HEK293 (cell line): Measurements from ENCODE around the gene DENND10.

Experiments used
- CTCF ChIA-PET: fragments of 350-600 bp; formaldehyde crosslinking; extraction: SDS; loops from one replicate; lab custom pipeline; 2021; ENCODE audit warnings: antibody characterized with exemption; lab: Yijun Ruan, JAX
- POLR2A ChIA-PET: fragments of 300-600 bp; formaldehyde crosslinking; extraction: SDS; loops from one replicate; lab custom pipeline; 2020; ENCODE audit warnings: antibody characterized with exemption, inconsistent platforms; lab: Yijun Ruan, JAX
- H3K27ac ChIP-seq: fragments of 200-500 bp; sonication (Bioruptor generic); 2 replicates; pipeline ENCODE4 v1.5.1; 2014; ENCODE audit warnings: low read depth, low read length, control low read depth, inconsistent platforms; ENCODE audit errors: extremely low read depth
- H3K36me3 ChIP-seq, 2 experiments: fragments of 200-500 bp in 1 of 2; sonication (Bioruptor generic) in 1 of 2; 1 replicate in 1 of 2; 2 replicates in 1 of 2; pipeline ENCODE4 v1.5.1; 2014 to 2017; ENCODE audit warnings: inconsistent platforms in 2 of 2, low read length in 2 of 2; ENCODE audit not compliant: control insufficient read depth in 2 of 2, insufficient read depth in 1 of 2
- H3K4me1 ChIP-seq: fragments of 200-500 bp; sonication (Bioruptor generic); 2 replicates; pipeline ENCODE4 v1.5.1; 2014; ENCODE audit warnings: mild to moderate bottlenecking, low read length, inconsistent platforms; ENCODE audit not compliant: control insufficient read depth, insufficient read depth
- H3K4me3 ChIP-seq: 2 replicates; pipeline ENCODE4 v1.5.1; 2011; ENCODE audit warnings: low read depth, mild to moderate bottlenecking, control low read depth, low read length, moderate library complexity
- H3K9me3 ChIP-seq: fragments of 200-500 bp; sonication (Bioruptor generic); 2 replicates; pipeline ENCODE4 v1.5.1; 2014; ENCODE audit warnings: low read depth, low read length, inconsistent platforms; ENCODE audit not compliant: control insufficient read depth, insufficient read depth
- INSM2 ChIP-seq: fragments of 450-650 bp; formaldehyde crosslinking; IDR thresholded peaks from 2 replicates; pipeline ENCODE4 v1.5.1; 2016; ENCODE audit warnings: missing biosample characterization, missing genetic modification characterization
- KLF9 ChIP-seq: fragments of 450-650 bp; formaldehyde crosslinking; IDR thresholded peaks from 2 replicates; pipeline ENCODE4 v1.5.1; 2016; ENCODE audit warnings: missing biosample characterization, missing genetic modification characterization, low read depth
- PRDM1 ChIP-seq: fragments of 450-650 bp; formaldehyde crosslinking; IDR thresholded peaks from 2 replicates; pipeline ENCODE4; 2016; ENCODE audit warnings: missing biosample characterization, missing genetic modification characterization
- SCRT1 ChIP-seq: fragments of 450-650 bp; formaldehyde crosslinking; IDR thresholded peaks from 2 replicates; pipeline ENCODE4 v1.5.1; 2016; ENCODE audit warnings: missing biosample characterization, missing genetic modification characterization, borderline replicate concordance
- SCRT2 ChIP-seq: fragments of 450-650 bp; formaldehyde crosslinking; IDR thresholded peaks from 2 replicates; pipeline ENCODE4 v1.5.1; 2016; ENCODE audit warnings: missing biosample characterization, missing genetic modification characterization
- ZEB2 ChIP-seq: fragments of 450-650 bp; formaldehyde crosslinking; IDR thresholded peaks from 2 replicates; pipeline ENCODE4 v1.5.1; 2016; ENCODE audit warnings: missing biosample characterization, missing genetic modification characterization
- ZFP3 ChIP-seq: fragments of 450-650 bp; formaldehyde crosslinking; IDR thresholded peaks from 2 replicates; pipeline ENCODE4 v1.5.1; 2016; ENCODE audit warnings: low read depth, missing biosample characterization, missing genetic modification characterization
- ZNF335 ChIP-seq: fragments of 450-650 bp; formaldehyde crosslinking; conservative IDR thresholded peaks from 2 replicates; pipeline ENCODE4 v1.5.1; 2016; ENCODE audit warnings: missing biosample characterization, missing genetic modification characterization
- ZNF341 ChIP-seq: fragments of 450-650 bp; formaldehyde crosslinking; IDR thresholded peaks from 2 replicates; pipeline ENCODE4; 2016; ENCODE audit warnings: low read depth, missing biosample characterization, missing genetic modification characterization
- ZNF521 ChIP-seq: fragments of 450-650 bp; formaldehyde crosslinking; IDR thresholded peaks from 2 replicates; pipeline ENCODE4 v1.5.1; 2017; ENCODE audit warnings: missing biosample characterization, mild to moderate bottlenecking, missing genetic modification characterization
- ZNF530 ChIP-seq: fragments of 450-650 bp; formaldehyde crosslinking; IDR thresholded peaks from 2 replicates; pipeline ENCODE4 v1.5.1; 2016; ENCODE audit warnings: low read depth, missing biosample characterization, missing genetic modification characterization
- ZNF560 ChIP-seq: fragments of 450-650 bp; formaldehyde crosslinking; IDR thresholded peaks from 2 replicates; pipeline ENCODE4 v1.5.1; 2017; ENCODE audit warnings: missing biosample characterization, missing genetic modification characterization, borderline replicate concordance
- ZNF692 ChIP-seq: fragments of 450-650 bp; formaldehyde crosslinking; IDR thresholded peaks from 2 replicates; pipeline ENCODE4 v1.5.1; 2016; ENCODE audit warnings: missing biosample characterization, missing genetic modification characterization
- ZNF768 ChIP-seq: fragments of 450-650 bp; formaldehyde crosslinking; IDR thresholded peaks from 2 replicates; pipeline ENCODE4 v1.5.1; 2018; ENCODE audit warnings: missing biosample characterization, mild to moderate bottlenecking, missing genetic modification characterization
- TF ChIP-seq, protein P1 (sequence below): fragments of 450-650 bp; formaldehyde crosslinking; IDR thresholded peaks from 2 replicates; pipeline ENCODE4 v1.5.1; 2016; ENCODE audit warnings: missing biosample characterization, missing genetic modification characterization

The DENND10 gene

GRCh38 chr10:119165171-119166117 lies 61.5 kb downstream of the DENND10 start, which contains the start of gene SFXN4 (continued):
- TF ChIP-seq ZNF692 (tag by site-specific recombination) = peak; percentile 73
- TF ChIP-seq ZNF335 = peak; percentile 79
- TF ChIP-seq KLF9 (tag by site-specific recombination) = peak; percentile 80
- no peak for TF ChIP-seq ZNF560 (tag by site-specific recombination)

- H3K4me3 ChIP-seq = peak overlapping the region; percentile 84
- peaks cover 31 to 56% of the 10 kb centered on the region in 2 experiments for H3K36me3 ChIP-seq
- H3K4me1 ChIP-seq = no peaks in the 10 kb centered on the region; the same call in 1 of the 2 replicates
- no peaks in the 10 kb centered on the region for H3K9me3 ChIP-seq
- TF ChIP-seq SCRT2 (tag by site-specific recombination) (peak; percentile 90), SCRT1 (tag by site-specific recombination) (peak; percentile 92)
- TF ChIP-seq, protein P1, sequence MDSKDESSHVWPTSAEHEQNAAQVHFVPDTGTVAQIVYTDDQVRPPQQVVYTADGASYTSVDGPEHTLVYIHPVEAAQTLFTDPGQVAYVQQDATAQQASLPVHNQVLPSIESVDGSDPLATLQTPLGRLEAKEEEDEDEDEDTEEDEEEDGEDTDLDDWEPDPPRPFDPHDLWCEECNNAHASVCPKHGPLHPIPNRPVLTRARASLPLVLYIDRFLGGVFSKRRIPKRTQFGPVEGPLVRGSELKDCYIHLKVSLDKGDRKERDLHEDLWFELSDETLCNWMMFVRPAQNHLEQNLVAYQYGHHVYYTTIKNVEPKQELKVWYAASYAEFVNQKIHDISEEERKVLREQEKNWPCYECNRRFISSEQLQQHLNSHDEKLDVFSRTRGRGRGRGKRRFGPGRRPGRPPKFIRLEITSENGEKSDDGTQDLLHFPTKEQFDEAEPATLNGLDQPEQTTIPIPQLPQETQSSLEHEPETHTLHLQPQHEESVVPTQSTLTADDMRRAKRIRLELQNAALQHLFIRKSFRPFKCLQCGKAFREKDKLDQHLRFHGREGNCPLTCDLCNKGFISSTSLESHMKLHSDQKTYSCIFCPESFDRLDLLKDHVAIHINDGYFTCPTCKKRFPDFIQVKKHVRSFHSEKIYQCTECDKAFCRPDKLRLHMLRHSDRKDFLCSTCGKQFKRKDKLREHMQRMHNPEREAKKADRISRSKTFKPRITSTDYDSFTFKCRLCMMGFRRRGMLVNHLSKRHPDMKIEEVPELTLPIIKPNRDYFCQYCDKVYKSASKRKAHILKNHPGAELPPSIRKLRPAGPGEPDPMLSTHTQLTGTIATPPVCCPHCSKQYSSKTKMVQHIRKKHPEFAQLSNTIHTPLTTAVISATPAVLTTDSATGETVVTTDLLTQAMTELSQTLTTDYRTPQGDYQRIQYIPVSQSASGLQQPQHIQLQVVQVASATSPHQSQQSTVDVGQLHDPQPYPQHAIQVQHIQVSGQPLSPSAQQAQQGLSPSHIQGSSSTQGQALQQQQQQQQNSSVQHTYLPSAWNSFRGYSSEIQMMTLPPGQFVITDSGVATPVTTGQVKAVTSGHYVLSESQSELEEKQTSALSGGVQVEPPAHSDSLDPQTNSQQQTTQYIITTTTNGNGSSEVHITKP = no peak
- peak overlapping the region; percentile 60; the same call in 1 of the 2 replicates for H3K27ac ChIP-seq
- CTCF ChIA-PET = no interaction called here
- POLR2A ChIA-PET = no interaction called here
Measured at GRCh38 chr10:119166118-119166500, 62.2 kb downstream of the DENND10 start.

DNA sequence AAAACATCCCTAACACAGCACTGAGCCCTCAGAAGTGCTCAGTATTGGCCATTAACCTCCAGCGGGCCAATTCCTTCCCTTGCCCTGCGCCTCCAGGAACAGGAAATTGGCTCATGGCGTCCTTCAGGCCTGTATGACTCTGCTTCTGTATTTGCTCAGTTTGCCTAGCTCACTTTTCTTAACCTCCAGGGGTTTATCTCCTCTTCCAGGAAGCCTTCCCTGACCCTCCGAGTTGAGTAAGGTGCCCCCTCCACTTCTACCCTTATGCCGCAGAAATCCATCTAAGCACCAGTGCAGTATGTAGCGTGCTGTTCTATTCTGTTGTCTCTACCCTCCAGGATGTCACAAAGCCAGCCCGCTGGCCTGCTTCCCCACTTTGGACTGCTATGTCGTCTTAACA lies 62.7 kb downstream of the DENND10 start:
- no peaks in the 10 kb centered on the region; the same call in 1 of the 2 replicates for H3K4me1 ChIP-seq
- no peaks in the 10 kb centered on the region for H3K9me3 ChIP-seq
- no peak overlapping the region for H3K27ac ChIP-seq
- POLR2A ChIA-PET = no interaction called here
- peaks cover 33 to 56% of the 10 kb centered on the region in 2 experiments for H3K36me3 ChIP-seq
- CTCF ChIA-PET = interaction anchor here (0.7 kb wide), 1 partner anchor 33 kb away, joined by 4 read pairs; no protein-coding TSS in a partner anchor
- TF ChIP-seq ZNF341 (peak; percentile 62), ZNF521 (tag by site-specific recombination) (no peak)
- no peak overlapping the region for H3K4me3 ChIP-seq

GRCh38 chr10:119167041-119167440 lies 63.1 kb downstream of the DENND10 start:
- Histone ChIP-seq H3K4me1 (no peaks in the 10 kb centered on the region; the same call in 1 of the 2 replicates), H3K9me3 (no peaks in the 10 kb centered on the region)
- CTCF ChIA-PET = interaction anchor here (0.7 to 0.9 kb wide), 2 partner anchors 10 to 32 kb away, joined by 3 to 4 read pairs; no protein-coding TSS in a partner anchor
- no peak for TF ChIP-seq ZNF768 (tag by site-specific recombination)
- TF ChIP-seq INSM2 (tag by site-specific recombination) = no peak
- TF ChIP-seq ZFP3 = no peak
- no peak for TF ChIP-seq ZEB2 (tag by site-specific recombination)
- no peak for TF ChIP-seq ZNF530 (tag by site-specific recombination)
- TF ChIP-seq PRDM1 = peak; percentile 93
- TF ChIP-seq, all 188 proteins: peak for 1
- Histone ChIP-seq H3K36me3 (peaks cover 37 to 56% of the 10 kb centered on the region in 2 experiments), H3K4me3 (no peak overlapping the region), H3K27ac (no peak overlapping the region)
- POLR2A ChIA-PET = no interaction called here
